ENCODE results near the gene NAPA. TPM values are rescaled to one million over a fixed set of nuclear protein-coding genes. Genes with fewer than 3 reads are reported as not detected.

The NAPA gene
- total RNA-seq, 3 donors from 2014 or later, result 82.4 to 117 (median 96.0) TPM

- intact Hi-C loops (cut with DNase I; ENCODE audit: low total_unique reads), result no loop called here
- no peak for TF ChIP-seq POLR2A (IDR thresholded peaks at IDR 0.05)
- TF ChIP-seq CTCF (IDR thresholded peaks at IDR 0.05), result no peak
- TF ChIP-seq POLR2AphosphoS5 (IDR thresholded peaks at IDR 0.05), result no peak
- Histone ChIP-seq H3K36me3 (no peaks in the 10 kb centered on the region), H3K9me3 (no peaks in the 10 kb centered on the region), H3K27ac (no peak overlapping the region), H3K4me1 (peaks cover 4 to 8% of the 10 kb centered on the region in 2 donors), H3K4me3 (no peak overlapping the region), H3K27me3 (no peaks in the 10 kb centered on the region)
- no peak for DNase-seq (ENCODE audit: low spot score in 2 of 2)
Measured at GRCh38 chr19:47492571-47493377, 22.1 kb downstream of the NAPA start.

DNA sequence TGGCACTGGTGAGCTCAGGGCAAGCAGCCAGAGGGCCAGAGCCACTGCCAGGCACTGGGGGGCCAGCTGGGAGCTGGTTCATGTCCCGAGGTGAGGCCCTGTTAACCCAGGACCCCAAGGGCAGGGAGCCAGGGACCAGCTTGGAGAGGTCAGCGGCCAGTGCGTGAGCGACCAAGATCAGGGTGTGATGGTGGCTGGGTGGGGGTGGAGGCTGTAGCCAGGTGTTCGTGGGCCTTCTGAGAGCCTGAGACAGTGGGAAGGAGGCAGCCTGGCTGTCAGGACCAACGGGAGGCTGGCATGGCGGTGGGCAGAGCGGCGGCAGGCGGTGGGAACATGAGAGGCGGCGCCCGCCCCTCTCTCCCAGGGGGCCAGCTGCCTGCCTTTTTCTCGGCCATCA is 22.7 kb downstream of the NAPA start:
- Histone ChIP-seq H3K4me3 (no peak overlapping the region), H3K9me3 (no peaks in the 10 kb centered on the region), H3K27me3 (no peaks in the 10 kb centered on the region), H3K36me3 (no peaks in the 10 kb centered on the region), H3K4me1 (peaks cover 1 to 5% of the 10 kb centered on the region in 2 donors), H3K27ac (no peak overlapping the region)
- no peak for DNase-seq (ENCODE audit: low spot score in 2 of 2)
- intact Hi-C loops (cut with DNase I; ENCODE audit: low total_unique reads), result no loop called here
- TF ChIP-seq POLR2AphosphoS5 (IDR thresholded peaks at IDR 0.05) (no peak), CTCF (IDR thresholded peaks at IDR 0.05) (no peak), POLR2A (IDR thresholded peaks at IDR 0.05) (no peak)

GRCh38 chr19:47491358-47492136 is 23.3 kb downstream of the NAPA start:
- DNase-seq (ENCODE audit: low spot score in 2 of 2), result no peak
- no peak for TF ChIP-seq CTCF (IDR thresholded peaks at IDR 0.05)
- TF ChIP-seq POLR2A (IDR thresholded peaks at IDR 0.05), result no peak
- TF ChIP-seq POLR2AphosphoS5 (IDR thresholded peaks at IDR 0.05), result no peak
- H3K36me3 ChIP-seq, result no peaks in the 10 kb centered on the region
- intact Hi-C loops (cut with DNase I; ENCODE audit: low total_unique reads), result no loop called here
- H3K4me3 ChIP-seq, result no peak overlapping the region
- H3K27me3 ChIP-seq, result no peaks in the 10 kb centered on the region
- no peaks in the 10 kb centered on the region for H3K4me1 ChIP-seq
- no peaks in the 10 kb centered on the region for H3K9me3 ChIP-seq
- no peak overlapping the region for H3K27ac ChIP-seq

DNA sequence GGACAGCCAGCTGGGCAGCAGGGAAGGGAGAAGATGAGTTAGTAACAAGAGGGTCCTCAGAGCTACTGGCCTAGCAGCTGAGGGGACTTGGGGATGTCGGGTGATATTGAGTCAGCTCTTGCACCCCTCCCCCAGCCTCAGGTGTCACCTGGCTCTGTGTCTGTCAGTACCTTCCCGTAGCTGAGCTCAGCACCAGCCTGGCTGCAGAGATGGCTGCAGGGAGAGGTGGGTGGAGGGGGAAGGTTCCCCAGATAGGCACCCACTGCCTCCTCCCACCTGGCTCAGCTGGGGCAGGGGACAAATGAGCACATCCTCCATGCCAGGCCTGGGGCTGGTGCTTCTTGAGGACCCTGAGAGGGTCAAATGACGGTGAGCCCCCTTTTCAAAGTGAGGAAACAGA is 24.0 kb downstream of the NAPA start:
- no peak for TF ChIP-seq POLR2A (IDR thresholded peaks at IDR 0.05)
- TF ChIP-seq POLR2AphosphoS5 (IDR thresholded peaks at IDR 0.05), result no peak
- no peak for TF ChIP-seq CTCF (IDR thresholded peaks at IDR 0.05)
- Histone ChIP-seq H3K4me3 (no peak overlapping the region), H3K9me3 (no peaks in the 10 kb centered on the region), H3K36me3 (no peaks in the 10 kb centered on the region), H3K27ac (no peak overlapping the region), H3K27me3 (no peaks in the 10 kb centered on the region), H3K4me1 (no peaks in the 10 kb centered on the region)
- intact Hi-C loops (cut with DNase I; ENCODE audit: low total_unique reads), result no loop called here
- no peak for DNase-seq (ENCODE audit: low spot score in 2 of 2)

DNA sequence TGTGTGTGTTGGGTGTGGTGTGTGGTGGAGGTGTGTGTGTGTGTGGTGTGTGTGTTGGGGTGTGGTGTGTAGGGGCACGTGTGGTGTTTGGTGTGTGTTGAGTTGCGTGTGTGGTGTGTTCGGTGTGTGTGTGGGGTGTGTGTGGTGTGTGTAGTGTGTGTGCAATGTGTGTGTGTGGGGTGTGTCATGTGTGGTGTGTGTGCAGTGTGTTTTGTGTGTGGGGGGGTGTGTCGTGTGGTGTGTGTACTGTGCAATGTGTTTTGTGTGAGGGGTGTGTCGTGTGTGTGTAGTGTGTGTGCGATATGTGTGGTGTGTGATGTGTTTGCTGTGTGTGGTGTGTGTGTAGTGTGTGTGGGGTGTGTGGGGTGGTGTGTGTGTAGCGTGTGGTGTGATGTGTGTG is 24.8 kb downstream of the NAPA start:
- TF ChIP-seq POLR2AphosphoS5 (IDR thresholded peaks at IDR 0.05), result no peak
- no peak for TF ChIP-seq CTCF (IDR thresholded peaks at IDR 0.05)
- TF ChIP-seq POLR2A (IDR thresholded peaks at IDR 0.05), result no peak
- Histone ChIP-seq H3K4me3 (no peak overlapping the region), H3K9me3 (no peaks in the 10 kb centered on the region), H3K36me3 (no peaks in the 10 kb centered on the region), H3K4me1 (no peaks in the 10 kb centered on the region), H3K27me3 (no peaks in the 10 kb centered on the region), H3K27ac (no peak overlapping the region)
- intact Hi-C loops (cut with DNase I; ENCODE audit: low total_unique reads), result no loop called here
- DNase-seq (ENCODE audit: low spot score in 2 of 2), result no peak

Data from breast epithelium (tissue), 4 donors.